Epithelial cell of prostate (primary cell): ENCODE measurements around the gene CHD5.
"Not testable (repeated sequence)": the region's sequence is repeated elsewhere in the genome, so short reads cannot be mapped to it uniquely, and the experiment has no call there.

Experiments used
- DNase-seq: peaks from one replicate; pipeline ENCODE4 v3.0.0-alpha.2; 2011; ENCODE audit warnings: low read depth, low spot score
- H3K27ac ChIP-seq: fragments of 450-650 bp; 2 replicates; pipeline ENCODE4 v1.5.1; 2017; ENCODE audit warnings: mild to moderate bottlenecking

CHD5 gene

DNA sequence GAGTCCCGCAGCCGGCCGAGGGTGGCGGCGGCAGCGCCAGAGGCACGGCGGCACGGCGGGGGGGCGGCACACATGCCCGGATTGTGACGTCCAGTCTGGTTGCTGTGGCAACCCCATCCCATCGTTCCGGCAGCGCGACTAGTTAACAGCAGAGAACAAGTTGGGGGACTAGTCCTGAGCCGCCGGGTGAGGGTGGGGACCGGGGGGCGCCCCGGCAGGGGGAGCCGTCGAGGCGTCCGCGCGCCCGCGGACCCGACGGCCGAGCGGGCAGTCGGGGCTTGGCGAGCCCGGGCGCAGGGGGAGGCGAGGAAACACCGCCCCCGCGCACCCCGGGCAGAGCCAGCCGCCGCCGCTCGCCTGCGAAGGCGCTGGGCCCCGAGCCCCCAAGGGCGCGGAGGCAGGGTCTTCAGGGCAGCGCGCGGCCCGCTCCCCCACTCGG, at the start of gene CHD5:
Gene CHD5, minus strand, starts transcription at position 54 of the 439 bp plus-strand sequence. CDS start 298 bp downstream, outside the sequence.
- no peak within 1 kb of the TSS for H3K27ac ChIP-seq
- no peak for DNase-seq

DNA sequence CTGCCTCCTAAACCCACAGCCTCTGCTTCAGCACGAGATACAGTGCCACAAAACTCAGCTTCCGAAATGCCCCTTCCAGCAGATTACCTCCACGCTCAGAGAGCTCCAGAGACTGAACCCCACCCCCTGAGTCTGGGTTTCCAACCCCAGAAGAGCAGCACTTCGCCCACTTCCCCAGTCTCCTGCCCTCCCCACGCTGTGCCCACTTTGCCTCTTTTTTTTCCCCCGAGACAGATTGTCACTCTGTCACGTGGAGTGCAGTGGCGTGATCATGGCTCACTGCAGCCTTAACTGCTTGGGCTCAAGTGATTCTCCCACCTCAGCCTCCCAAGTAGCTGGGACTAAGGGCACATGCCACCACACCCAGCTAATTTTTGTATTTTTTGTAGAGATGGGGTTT, 45.5 kb upstream of the CHD5 start:
- H3K27ac ChIP-seq: no peak overlapping the region
- DNase-seq: no peak

GRCh38 chr1:6224718-6225117, 44.6 kb upstream of the CHD5 start:
- no peak overlapping the region for H3K27ac ChIP-seq
- no peak for DNase-seq

GRCh38 chr1:6223617-6224016, 43.5 kb upstream of the CHD5 start:
- no peak for DNase-seq
- no peak overlapping the region for H3K27ac ChIP-seq

- DNase-seq: no peak
- H3K27ac ChIP-seq: no peak overlapping the region
These were observed 42.5 kb upstream of the CHD5 start for GRCh38 chr1:6222636-6223035.

DNA sequence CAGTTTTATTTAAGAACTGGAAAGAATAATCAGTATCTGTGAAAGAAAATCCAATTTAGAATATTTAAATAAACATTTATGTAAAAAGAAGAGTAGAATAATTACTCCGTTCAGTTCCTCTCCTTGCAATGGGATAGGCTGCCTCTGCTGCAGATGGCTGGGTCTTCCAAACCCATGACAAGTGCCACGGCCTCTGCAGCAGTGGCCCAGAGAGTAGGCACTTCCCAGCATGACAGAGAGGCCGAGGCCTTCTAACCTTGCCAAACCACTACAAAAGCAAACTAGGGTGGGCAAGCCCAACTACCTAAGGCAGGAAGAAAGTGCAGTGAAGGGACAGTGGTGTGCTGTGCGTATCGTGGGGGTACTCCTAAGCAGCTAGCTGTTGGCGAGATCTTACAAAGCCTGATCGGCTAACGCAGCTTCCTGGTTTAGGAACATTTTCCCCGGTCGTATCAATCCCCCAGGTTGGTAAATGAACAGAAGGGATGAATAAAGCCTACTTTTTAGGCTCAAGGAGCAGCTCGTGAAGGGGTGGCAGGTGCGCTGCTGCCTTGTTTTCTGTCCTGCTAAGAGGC, 41.2 kb upstream of the CHD5 start:
- peak overlapping the region; percentile 60 for H3K27ac ChIP-seq
- no peak for DNase-seq

GRCh38 chr1:6220236-6220635, 40.1 kb upstream of the CHD5 start:
- peak overlapping the region; percentile 60 for H3K27ac ChIP-seq
- peak; percentile 84 for DNase-seq

DNA sequence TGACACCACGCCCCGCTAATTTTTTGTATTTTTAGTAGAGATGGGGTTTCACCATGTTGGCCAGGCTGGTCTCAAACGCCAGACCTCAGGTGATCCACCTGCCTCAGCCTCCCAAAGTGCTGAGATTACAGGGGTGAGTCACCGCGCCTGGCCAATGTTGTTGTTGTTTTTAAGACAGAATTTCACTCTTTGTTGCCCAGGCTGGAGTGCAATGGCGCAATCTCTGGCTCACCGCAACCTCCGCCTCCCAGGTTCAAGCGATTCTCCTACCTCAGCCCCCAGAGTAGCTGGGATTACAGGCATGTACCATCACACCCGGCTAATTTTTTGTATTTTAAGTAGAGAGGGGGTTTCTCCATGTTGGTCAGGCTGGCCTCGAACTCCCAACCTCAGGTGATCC, 39.5 kb upstream of the CHD5 start:
- peak overlapping the region; percentile 60 for H3K27ac ChIP-seq
- not testable (repeated sequence) for DNase-seq

- H3K27ac ChIP-seq: no peak overlapping the region
- no peak for DNase-seq
These were observed 38.4 kb upstream of the CHD5 start for GRCh38 chr1:6218375-6219164.

- no peak for DNase-seq
These were observed 32.3 kb upstream of the CHD5 start for GRCh38 chr1:6212193-6212959.

DNA sequence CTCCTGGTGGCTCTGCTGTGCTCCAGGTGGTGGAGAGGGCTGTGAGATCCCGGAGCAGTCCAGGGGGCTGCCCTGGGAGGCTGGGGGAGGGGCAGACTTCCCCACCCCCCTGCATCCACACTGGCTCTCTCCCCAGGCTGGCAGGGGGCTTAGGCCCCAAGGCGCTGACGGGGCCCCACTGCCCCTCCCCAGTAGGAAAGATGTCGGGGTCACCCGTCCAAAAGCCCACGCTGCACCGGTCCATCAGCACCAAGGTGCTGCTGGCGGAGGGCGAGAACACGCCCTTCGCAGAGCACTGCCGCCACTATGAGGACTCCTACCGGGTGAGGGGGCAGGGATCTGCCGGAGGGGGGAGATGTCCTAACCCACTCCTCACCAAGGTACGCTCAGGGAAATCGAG, 31.6 kb upstream of the CHD5 start:
- no peak overlapping the region for H3K27ac ChIP-seq
- no peak for DNase-seq

More at GRCh38 chr1:6212193-6212959, 32.3 kb upstream of the CHD5 start:
- H3K27ac ChIP-seq: no peak overlapping the region

DNA sequence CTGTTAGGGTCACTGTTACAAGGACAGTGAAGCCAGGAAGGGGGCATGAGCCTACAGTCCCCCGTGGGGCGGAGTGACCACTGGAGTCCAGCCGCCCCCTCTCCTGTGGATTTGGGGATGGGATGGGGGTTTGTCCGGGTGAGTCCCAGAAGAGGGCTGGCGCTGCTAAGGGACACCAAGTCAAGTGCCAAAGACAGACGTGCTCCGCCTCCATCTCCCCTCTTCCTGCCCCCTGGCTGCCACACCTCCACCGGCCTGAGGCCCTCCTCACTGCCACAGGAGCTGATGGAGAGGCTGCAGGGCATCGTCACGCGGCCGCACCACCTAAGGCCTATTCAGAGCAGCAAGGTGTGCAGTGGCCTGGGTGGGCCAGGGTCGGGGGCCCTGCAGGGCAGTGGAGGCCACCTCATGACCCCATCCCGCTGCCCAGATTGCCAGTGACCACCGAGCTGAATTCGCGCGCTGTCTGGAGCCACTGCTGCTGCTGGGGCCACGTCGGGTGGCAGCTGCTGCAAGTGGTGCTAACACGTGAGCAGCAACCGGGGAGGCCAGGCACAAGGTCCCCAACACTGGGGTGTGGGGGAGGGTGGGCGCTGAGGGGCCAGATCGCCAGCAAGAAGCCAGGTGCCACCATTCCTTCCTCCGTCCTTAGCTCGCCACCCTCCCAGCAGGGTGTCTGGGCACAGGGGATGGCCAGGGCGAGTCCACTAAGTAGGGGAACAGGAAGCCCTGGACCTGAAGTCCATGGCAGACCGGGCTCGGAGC, 30.7 kb upstream of the CHD5 start:
- H3K27ac ChIP-seq: no peak overlapping the region
- DNase-seq: no peak

DNA sequence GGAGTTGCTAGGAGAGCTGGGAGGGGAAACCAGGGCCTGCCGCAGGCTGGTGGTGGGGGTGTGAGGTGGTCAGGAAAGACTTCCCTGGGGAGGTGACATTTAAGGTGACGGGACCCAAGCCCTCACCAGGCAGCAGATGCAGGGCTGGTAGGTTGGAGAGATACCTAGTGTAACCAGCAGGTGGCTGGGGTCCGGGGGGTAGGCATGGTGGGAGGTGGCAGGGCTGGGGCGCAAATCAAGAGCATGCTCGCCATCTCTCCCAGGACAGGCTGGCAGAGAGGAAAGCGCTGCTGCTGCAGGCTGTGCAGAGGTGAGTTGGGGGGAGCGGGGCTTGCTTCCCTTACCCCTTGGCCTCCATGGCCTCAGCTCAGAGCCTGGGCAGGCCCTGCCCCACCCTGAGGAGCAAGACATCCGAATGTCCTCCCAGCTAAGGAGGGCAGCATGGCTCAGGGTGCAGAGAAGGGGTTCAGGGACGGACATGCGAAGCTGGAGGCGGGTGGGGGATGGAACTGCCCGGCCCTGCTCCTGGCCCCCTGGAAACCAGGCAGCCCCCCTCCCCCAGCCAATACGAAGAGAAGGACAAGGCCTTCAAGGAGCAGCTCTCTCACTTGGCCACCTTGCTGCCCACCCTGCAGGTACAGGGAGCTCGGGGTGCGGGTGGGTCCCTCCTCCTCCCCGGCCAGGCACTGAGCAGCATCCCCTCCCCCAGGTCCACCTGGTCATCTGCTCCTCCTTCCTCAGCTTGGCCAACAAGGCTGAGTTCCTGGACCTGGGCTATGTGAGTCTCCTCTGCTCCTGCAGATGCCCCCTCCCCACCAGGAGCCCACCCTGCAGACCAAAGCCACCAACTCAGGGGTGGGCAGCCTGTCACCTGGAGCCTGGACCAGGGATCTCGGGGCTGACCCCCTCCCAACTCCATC, 29.8 kb upstream of the CHD5 start:
- no peak overlapping the region for H3K27ac ChIP-seq
- DNase-seq: no peak

- no peak overlapping the region for H3K27ac ChIP-seq
- no peak for DNase-seq
These were observed 28.9 kb upstream of the CHD5 start for GRCh38 chr1:6208723-6209660.

DNA sequence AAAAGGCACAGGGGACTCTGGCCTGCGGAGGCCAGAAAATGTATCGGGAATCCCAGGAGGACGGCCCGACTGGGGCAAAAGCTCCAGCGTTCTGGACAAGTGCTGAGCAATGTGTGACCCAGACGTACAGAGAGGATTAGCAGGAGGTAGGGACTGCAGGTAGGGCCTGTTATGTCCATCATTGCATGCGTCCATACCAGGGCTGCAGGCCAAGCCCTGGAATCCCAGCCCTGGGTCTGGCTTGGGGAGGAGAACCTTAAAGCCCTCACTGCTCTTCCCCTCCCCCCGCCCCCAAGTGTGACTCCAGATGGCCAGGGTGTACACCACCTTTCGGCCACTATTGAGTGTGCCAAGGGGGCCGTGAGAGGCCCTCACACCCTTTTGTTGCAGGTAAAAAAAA, 27.8 kb upstream of the CHD5 start:
- no peak for DNase-seq
- H3K27ac ChIP-seq: no peak overlapping the region

GRCh38 chr1:6207075-6207885, 27.2 kb upstream of the CHD5 start:
- no peak overlapping the region for H3K27ac ChIP-seq
- no peak for DNase-seq

DNA sequence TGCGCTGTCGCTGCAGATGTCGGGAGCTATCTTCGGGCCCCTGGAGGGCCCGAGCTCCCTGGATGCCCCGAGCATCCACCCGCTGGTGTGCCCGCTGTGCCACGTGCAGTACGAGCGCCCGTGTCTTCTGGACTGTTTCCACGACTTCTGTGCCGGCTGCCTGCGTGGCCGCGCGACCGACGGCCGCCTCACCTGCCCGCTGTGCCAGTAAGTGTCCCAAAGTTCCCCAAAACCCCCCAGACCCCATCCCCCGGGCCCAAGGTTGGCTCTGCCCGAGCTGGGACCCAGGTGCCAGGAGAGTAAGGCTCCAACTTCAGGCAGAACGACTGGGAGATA, 26.4 kb upstream of the CHD5 start:
- DNase-seq: no peak
- peak overlapping the region; percentile 77 for H3K27ac ChIP-seq
